AG04450 (cell line): ENCODE results near the gene COL27A1. TPM values are rescaled to one million over a fixed set of nuclear protein-coding genes. Genes with fewer than 3 reads are reported as not detected.

Source experiments
- CTCF ChIA-PET: fragments of 300-600, 350-600 bp; formaldehyde crosslinking; extraction: SDS; loops from one replicate; lab custom pipeline; 2022; ENCODE audit warnings: antibody characterized with exemption, inconsistent platforms; lab: Charles Lee
- POLR2A ChIA-PET: fragments of 350-600 bp; formaldehyde crosslinking; extraction: SDS; loops from one replicate; lab custom pipeline; 2021; ENCODE audit warnings: antibody characterized with exemption, inconsistent platforms; lab: Yijun Ruan, JAX
- DNase-seq: peaks from one replicate; pipeline ENCODE4 v3.0.0-alpha.2; 2011; ENCODE audit warnings: low read depth, low spot score
- H3K27ac ChIP-seq: one replicate; pipeline ENCODE4 v1.5.1; 2012; ENCODE audit warnings: low read depth, low read length, control low read depth
- H3K27me3 ChIP-seq: one replicate; pipeline ENCODE4 v1.6.0; 2012; ENCODE audit warnings: low read length; ENCODE audit not compliant: control insufficient read depth, insufficient read depth
- H3K4me3 ChIP-seq: 2 replicates; pipeline ENCODE4 v1.5.1; 2011; ENCODE audit warnings: mild to moderate bottlenecking, low read depth, low read length, control low read depth
- H3K9me3 ChIP-seq: 2 replicates; pipeline ENCODE4 v1.5.1; 2012; ENCODE audit warnings: low read length; ENCODE audit not compliant: control insufficient read depth, insufficient read depth
- CTCF ChIP-seq: IDR thresholded peaks from 2 replicates; pipeline ENCODE4 v1.5.1; 2011; ENCODE audit warnings: low read depth, low read length, control low read depth, inconsistent platforms
- polyA plus RNA-seq: library from polyadenylated mRNA; depleted of rRNA; stranded (reverse); fragments of >200 nt; gene quantifications from 2 replicates; pipeline ENCODE4 v1.2.3, GENCODE V29; 2011

COL27A1 gene
- polyA plus RNA-seq, 1 experiment, result 8.5 TPM

GRCh38 chr9:114116126-114116747 lies 39.1 kb upstream of the COL27A1 start:
- Histone ChIP-seq H3K4me3 (no peak overlapping the region), H3K27me3 (peaks cover 53% of the 10 kb centered on the region), H3K9me3 (no peaks in the 10 kb centered on the region; the same call in 1 of the 2 replicates), H3K27ac (no peak overlapping the region)
- CTCF ChIA-PET, result interaction anchor here (2.1 kb wide), 1 partner anchor 175 kb away, joined by 10 read pairs; no protein-coding TSS in a partner anchor
- no peak for DNase-seq
- no peak for TF ChIP-seq CTCF
- POLR2A ChIA-PET, result no interaction called here

GRCh38 chr9:114117614-114117995 lies 37.7 kb upstream of the COL27A1 start:
- POLR2A ChIA-PET, result no interaction called here
- CTCF ChIA-PET, result interaction anchor here (3.0 kb wide), 1 partner anchor 10 kb away, joined by 15 read pairs; no protein-coding TSS in a partner anchor
- Histone ChIP-seq H3K9me3 (peaks cover 3% of the 10 kb centered on the region; the same call in 1 of the 2 replicates), H3K27me3 (peaks cover 64% of the 10 kb centered on the region), H3K27ac (no peak overlapping the region), H3K4me3 (no peak overlapping the region)
- no peak for TF ChIP-seq CTCF
- DNase-seq, result no peak

GRCh38 chr9:114117996-114118830 lies 37.1 kb upstream of the COL27A1 start:
- CTCF ChIA-PET, result interaction anchor here (0.6 to 3.0 kb wide), 2 partner anchors 10 to 187 kb away, joined by 3 to 15 read pairs; no protein-coding TSS in a partner anchor
- Histone ChIP-seq H3K4me3 (no peak overlapping the region), H3K27ac (no peak overlapping the region), H3K27me3 (peaks cover 63% of the 10 kb centered on the region), H3K9me3 (peaks cover 3% of the 10 kb centered on the region; the same call in 1 of the 2 replicates)
- DNase-seq, result no peak
- no peak for TF ChIP-seq CTCF
- POLR2A ChIA-PET, result no interaction called here

GRCh38 chr9:114119242-114120191 lies 35.8 kb upstream of the COL27A1 start:
- Histone ChIP-seq H3K4me3 (no peak overlapping the region), H3K9me3 (peaks cover 3% of the 10 kb centered on the region; the same call in 1 of the 2 replicates), H3K27ac (no peak overlapping the region), H3K27me3 (peaks cover 62% of the 10 kb centered on the region)
- CTCF ChIA-PET, result interaction anchor here (3.0 kb wide), 1 partner anchor 12 kb away, joined by 15 read pairs; no protein-coding TSS in a partner anchor
- no peak for TF ChIP-seq CTCF
- no peak for DNase-seq
- POLR2A ChIA-PET, result no interaction called here
